Thyroid gland (tissue), 4 donors: Measurements from ENCODE around the gene MT3. TPM values are rescaled to one million over a fixed set of nuclear protein-coding genes. Genes with fewer than 3 reads are reported as not detected.

Experiments used
- DNase-seq, 2 donors: peaks; one replicate each; pipeline ENCODE4 v3.0.0-alpha.2; 2019
- H3K27ac ChIP-seq, 3 donors: fragments of 200-600 bp; sonication (generic); 1 replicate in 2 of 3; 2 replicates in 1 of 3; pipeline ENCODE4 v1.5.1; 2016 to 2019; ENCODE audit warnings: mild to moderate bottlenecking in 1 of 3, moderate library complexity in 1 of 3
- H3K27me3 ChIP-seq: fragments of 200-600 bp; sonication (generic); one replicate; pipeline ENCODE4 v1.5.1; 2019
- H3K36me3 ChIP-seq, 2 donors: fragments of 200-600 bp; sonication (generic); one replicate each; pipeline ENCODE4 v1.5.1; 2016 to 2019
- H3K4me1 ChIP-seq, 2 donors: fragments of 200-600 bp; sonication (generic); one replicate each; pipeline ENCODE4 v1.5.1; 2017 to 2019
- H3K4me3 ChIP-seq, 3 donors: fragments of 200-600 bp; sonication (generic); replicated peaks in 1 of 3; 1 replicate in 2 of 3; 2 replicates in 1 of 3; pipeline ENCODE4 v1.5.1; 2016; ENCODE audit warnings: mild to moderate bottlenecking in 1 of 3
- H3K9me3 ChIP-seq: fragments of 200-600 bp; sonication (generic); one replicate; pipeline ENCODE4 v1.5.1; 2017
- POLR2A ChIP-seq, 2 donors: fragments of 450-650 bp; IDR thresholded peaks; one replicate each; pipeline ENCODE4 v1.6.1; 2017; ENCODE audit warnings: antibody characterized with exemption in 2 of 2, mild to moderate bottlenecking in 2 of 2, moderate library complexity in 1 of 2
- WGBS, 2 donors: methylation state at CpG; one replicate each; pipeline ENCODE4 v1.1.5; 2017; 5-methylcytosine and 5-hydroxymethylcytosine counted together
- intact Hi-C: fragments of 100-400 bp; cut with DNase I; formaldehyde crosslinking; loops from one replicate; pipeline ENCODE4 v1.15.1; 2023
- total RNA-seq, 4 donors: library from RNA; depleted of rRNA; stranded (reverse); fragments of >200 nt; gene quantifications; one replicate each; pipeline ENCODE4 v1.2.3, GENCODE V29; 2016
- TF ChIP-seq, protein P1 (sequence below), 6 experiments: fragments of 200-600 bp in 3 of 6; fragments of 450-650 bp in 3 of 6; sonication (generic) in 3 of 6; IDR thresholded peaks; one replicate each; pipeline ENCODE4 v1.5.1; 2016 to 2019; ENCODE audit warnings: antibody characterized with exemption in 6 of 6, mild to moderate bottlenecking in 2 of 6, inconsistent platforms in 1 of 6, moderate library complexity in 1 of 6

Gene MT3
- total RNA-seq, 4 donors from 2014 or later, result not detected

DNA sequence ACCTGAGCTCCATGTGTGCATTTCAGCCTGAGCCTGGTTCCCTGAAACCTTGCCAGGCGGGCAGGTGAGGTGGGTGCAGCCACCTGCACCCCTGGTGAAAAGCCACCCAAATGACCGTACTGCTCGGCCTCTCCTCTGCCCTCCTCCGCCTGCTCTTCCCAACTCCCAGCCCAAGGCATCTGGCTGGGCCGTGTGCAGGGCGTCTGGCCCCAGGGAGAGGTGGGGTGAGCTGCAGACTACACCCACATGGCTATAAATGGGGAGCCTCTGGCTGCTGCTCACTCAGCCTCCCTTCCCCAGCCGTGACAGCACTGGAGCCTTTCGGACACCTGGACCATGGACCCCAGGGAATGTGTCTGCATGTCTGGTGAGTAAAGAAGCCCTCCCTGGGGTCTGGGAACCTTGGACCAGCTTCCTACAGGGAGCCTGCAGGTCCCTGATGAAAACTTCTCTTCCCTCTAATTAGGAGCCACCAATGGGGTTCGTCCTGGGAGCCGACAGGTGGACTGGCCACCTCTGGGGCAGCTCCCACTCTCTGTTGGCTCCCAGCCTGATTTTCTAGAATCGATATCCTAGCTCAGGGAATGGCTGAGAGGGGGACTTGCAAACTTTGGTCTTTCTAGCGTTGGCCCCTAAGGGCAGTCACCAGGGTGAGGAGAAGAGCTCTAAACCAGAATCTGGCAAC lies 24.4 kb upstream of the MT3 start, which contains the start of gene MT4:
TSS of gene MT4 (plus strand) at position 281 of the 685 bp plus-strand sequence. CDS start at position 337, 56 bp downstream.
- H3K36me3 ChIP-seq, result no peaks in the 10 kb centered on the region
- intact Hi-C loops, result no loop called here
- H3K27ac ChIP-seq, result no peak within 1 kb of the TSS
- no peak for DNase-seq
- 84 to 86% methylated on average over 11 to 12 of the region's 12 CpGs for WGBS, 2 donors
- H3K27me3 ChIP-seq, result no peaks in the 10 kb centered on the region
- H3K4me1 ChIP-seq, result no peaks in the 10 kb centered on the region
- no peak within 1 kb of the TSS for H3K4me3 ChIP-seq
- no peaks in the 10 kb centered on the region for H3K9me3 ChIP-seq
- TF ChIP-seq POLR2A (IDR thresholded peaks at IDR 0.05), result no peak
- TF ChIP-seq, protein P1, sequence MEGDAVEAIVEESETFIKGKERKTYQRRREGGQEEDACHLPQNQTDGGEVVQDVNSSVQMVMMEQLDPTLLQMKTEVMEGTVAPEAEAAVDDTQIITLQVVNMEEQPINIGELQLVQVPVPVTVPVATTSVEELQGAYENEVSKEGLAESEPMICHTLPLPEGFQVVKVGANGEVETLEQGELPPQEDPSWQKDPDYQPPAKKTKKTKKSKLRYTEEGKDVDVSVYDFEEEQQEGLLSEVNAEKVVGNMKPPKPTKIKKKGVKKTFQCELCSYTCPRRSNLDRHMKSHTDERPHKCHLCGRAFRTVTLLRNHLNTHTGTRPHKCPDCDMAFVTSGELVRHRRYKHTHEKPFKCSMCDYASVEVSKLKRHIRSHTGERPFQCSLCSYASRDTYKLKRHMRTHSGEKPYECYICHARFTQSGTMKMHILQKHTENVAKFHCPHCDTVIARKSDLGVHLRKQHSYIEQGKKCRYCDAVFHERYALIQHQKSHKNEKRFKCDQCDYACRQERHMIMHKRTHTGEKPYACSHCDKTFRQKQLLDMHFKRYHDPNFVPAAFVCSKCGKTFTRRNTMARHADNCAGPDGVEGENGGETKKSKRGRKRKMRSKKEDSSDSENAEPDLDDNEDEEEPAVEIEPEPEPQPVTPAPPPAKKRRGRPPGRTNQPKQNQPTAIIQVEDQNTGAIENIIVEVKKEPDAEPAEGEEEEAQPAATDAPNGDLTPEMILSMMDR (IDR thresholded peaks at IDR 0.05), result no peak

DNA sequence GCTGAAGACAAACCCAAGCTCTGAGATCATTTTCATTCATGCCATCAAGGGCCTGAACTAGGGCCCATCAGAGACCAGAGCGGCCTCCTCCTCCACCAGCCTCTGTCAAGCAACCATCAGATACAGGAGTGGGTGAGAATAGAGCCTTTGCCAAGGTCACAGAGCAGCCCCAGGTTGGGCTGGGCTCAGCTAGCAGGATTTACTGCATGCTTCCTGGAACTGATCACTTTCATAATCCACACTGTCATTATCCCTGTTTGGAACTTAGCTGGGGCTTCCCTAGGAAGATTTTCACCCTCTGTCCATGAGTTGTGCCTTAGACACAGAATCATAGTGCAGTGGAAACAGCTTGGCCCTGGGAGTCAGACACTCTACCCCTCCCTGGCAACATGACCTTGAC lies 19.4 kb upstream of the MT3 start:
- H3K36me3 ChIP-seq, result no peaks in the 10 kb centered on the region
- intact Hi-C loops, result no loop called here
- no peak for DNase-seq
- H3K27ac ChIP-seq, result no peak overlapping the region
- no peak for TF ChIP-seq POLR2A (IDR thresholded peaks at IDR 0.05)
- TF ChIP-seq, protein P1 (IDR thresholded peaks at IDR 0.05), result no peak
- no peak overlapping the region for H3K4me3 ChIP-seq
- no peaks in the 10 kb centered on the region for H3K4me1 ChIP-seq
- H3K27me3 ChIP-seq, result no peaks in the 10 kb centered on the region
- 100% methylated on average over 1 of the region's 1 CpG; no CpG with 5 or more reads in 1 of the 2 donors for WGBS, 2 donors
- H3K9me3 ChIP-seq, result no peaks in the 10 kb centered on the region

DNA sequence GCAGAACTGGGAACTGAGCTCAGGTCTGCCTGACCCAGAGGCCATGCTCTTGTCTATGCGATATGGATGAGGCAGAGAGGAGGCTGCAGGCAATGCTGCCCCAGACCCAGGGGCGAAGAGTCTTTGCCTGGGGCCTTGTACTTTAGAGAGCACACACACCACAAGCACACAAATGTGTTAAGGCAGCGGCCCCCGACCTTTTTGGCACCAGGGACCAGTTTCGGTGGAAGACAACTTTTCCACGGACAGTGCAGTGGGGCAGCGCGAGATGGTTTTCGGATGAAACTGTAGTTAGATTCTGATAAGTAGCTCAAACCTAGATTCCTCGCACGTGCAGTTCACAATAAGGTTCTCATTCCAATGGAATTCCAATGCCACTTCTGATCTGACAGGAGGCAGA lies 17.8 kb upstream of the MT3 start:
- intact Hi-C loops, result no loop called here
- DNase-seq, result no peak
- Histone ChIP-seq H3K36me3 (no peaks in the 10 kb centered on the region), H3K4me1 (no peaks in the 10 kb centered on the region), H3K9me3 (no peaks in the 10 kb centered on the region), H3K27me3 (no peaks in the 10 kb centered on the region), H3K4me3 (no peak overlapping the region), H3K27ac (no peak overlapping the region)
- TF ChIP-seq, protein P1 (IDR thresholded peaks at IDR 0.05), result no peak
- no peak for TF ChIP-seq POLR2A (IDR thresholded peaks at IDR 0.05)
- WGBS, 2 donors, result 88 to 91% methylated on average over 11 of the region's 11 CpGs

DNA sequence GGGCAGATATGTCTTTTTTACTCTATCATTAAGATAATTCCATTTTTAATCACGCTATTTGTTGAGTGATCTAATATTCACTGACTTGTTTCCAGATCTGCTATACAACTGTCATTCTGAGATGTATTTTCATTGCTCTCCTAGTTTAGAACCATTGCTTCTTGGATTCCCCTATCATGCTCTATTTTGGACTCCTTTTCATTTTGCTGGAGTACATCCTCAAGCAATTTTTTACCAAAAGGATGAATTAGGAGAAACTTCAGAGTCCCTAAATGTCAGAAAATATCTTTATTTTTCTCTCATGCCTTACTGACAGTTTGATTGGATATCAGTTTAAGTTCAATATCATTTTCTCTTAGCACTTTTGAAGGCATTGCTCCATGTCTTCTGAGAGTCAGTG lies 14.7 kb upstream of the MT3 start:
- TF ChIP-seq, protein P1 (IDR thresholded peaks at IDR 0.05), result no peak
- no peak for TF ChIP-seq POLR2A (IDR thresholded peaks at IDR 0.05)
- Histone ChIP-seq H3K9me3 (no peaks in the 10 kb centered on the region), H3K27me3 (no peaks in the 10 kb centered on the region), H3K27ac (no peak overlapping the region), H3K36me3 (no peaks in the 10 kb centered on the region), H3K4me1 (no peaks in the 10 kb centered on the region), H3K4me3 (no peak overlapping the region)
- intact Hi-C loops, result loop anchor here (5.0 kb wide), 1 partner anchor 128 kb away; no protein-coding TSS in a partner anchor
- no peak for DNase-seq
- WGBS, 2 donors, result 80 to 88% methylated on average over 1 of the region's 1 CpG

DNA sequence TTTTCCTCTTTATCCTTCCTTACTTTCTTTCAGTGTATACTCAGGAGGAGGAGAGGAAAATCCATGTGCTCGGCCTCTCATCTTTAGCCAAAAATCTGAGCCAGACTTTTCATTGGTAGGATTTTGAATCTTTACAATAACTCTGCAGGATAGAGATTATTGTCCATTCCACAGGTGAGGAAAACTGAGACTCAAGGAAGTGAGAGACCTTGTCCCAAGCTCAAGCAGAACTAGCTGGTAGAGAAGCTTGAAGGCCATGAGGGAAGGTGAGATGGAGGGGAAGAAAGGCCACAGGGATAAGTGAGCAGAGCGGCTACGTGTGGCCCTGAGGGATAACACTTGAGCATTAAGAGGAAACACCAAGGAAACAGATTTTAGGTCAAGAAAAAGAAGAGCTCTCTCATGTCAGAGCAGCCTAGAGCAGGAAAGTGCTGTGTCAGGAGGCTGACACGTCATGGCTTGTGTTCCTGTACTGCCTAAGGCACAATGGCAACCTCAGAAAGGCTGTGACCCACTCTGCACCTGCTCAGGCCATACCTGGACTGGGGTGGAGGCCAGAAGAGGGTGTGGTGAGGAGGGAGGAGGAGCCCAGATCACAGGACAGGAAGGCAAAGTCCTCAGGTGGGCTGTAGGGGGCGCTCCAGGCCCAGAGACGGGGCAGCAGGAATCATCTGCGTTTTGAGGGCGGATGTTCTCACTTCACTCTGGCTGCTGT lies 12.6 kb upstream of the MT3 start:
- peak; percentile 76 to 84 for DNase-seq
- H3K27ac ChIP-seq, result no peak overlapping the region
- no peak overlapping the region for H3K4me3 ChIP-seq
- no peaks in the 10 kb centered on the region for H3K4me1 ChIP-seq
- H3K27me3 ChIP-seq, result no peaks in the 10 kb centered on the region
- H3K9me3 ChIP-seq, result no peaks in the 10 kb centered on the region
- intact Hi-C loops, result loop anchor here (5.0 kb wide), 1 partner anchor 126 kb away; no protein-coding TSS in a partner anchor
- H3K36me3 ChIP-seq, result no peaks in the 10 kb centered on the region
- TF ChIP-seq, protein P1 (IDR thresholded peaks at IDR 0.05), result peak; percentile 49 to 94 (median 78)
- TF ChIP-seq POLR2A (IDR thresholded peaks at IDR 0.05), result no peak
- WGBS, 2 donors, result 34 to 40% methylated on average over 8 of the region's 8 CpGs
